Stimulated activated naive CD8-positive, alpha-beta T cell treated with anti-CD3 and anti-CD28 coated beads, Interleukin-15, amount 100 ng/mL, for 72 hours (primary cell): ENCODE results near the gene SGPL1.
A peak's percentile ranks its signal among the peaks of the same experiment; 100 is the strongest.
"Not testable (repeated sequence)": the region's sequence is repeated elsewhere in the genome, so short reads cannot be mapped to it uniquely, and the experiment has no call there.

ENCODE experiments used
- ATAC-seq: fragments of 150-1000 bp; cut with Tn5 transposase; 2 replicates; pipeline ENCODE4 v1.10.0; 2021; ENCODE audit warnings: mild to moderate bottlenecking, moderate library complexity
- DNase-seq, 2 donors: peaks; one replicate each; pipeline ENCODE4 v3.0.0; 2021 to 2022
- H3K27ac Mint-ChIP-seq, 2 donors: one replicate each; pipeline ENCODE4 v1.8.0; 2022; ENCODE audit warnings: mild to moderate bottlenecking in 2 of 2, mixed read lengths in 2 of 2, moderate library complexity in 2 of 2
- H3K27me3 Mint-ChIP-seq: one replicate; pipeline ENCODE4 v1.8.0; 2022; ENCODE audit warnings: mixed read lengths
- H3K4me1 Mint-ChIP-seq: one replicate; pipeline ENCODE4 v1.8.0; 2022; ENCODE audit warnings: mild to moderate bottlenecking, mixed read lengths
- H3K4me3 Mint-ChIP-seq, 2 donors: one replicate each; pipeline ENCODE4 v1.8.0; 2022; ENCODE audit warnings: mild to moderate bottlenecking in 2 of 2, mixed read lengths in 2 of 2, moderate library complexity in 1 of 2
- H3K9me3 Mint-ChIP-seq, 2 donors: one replicate each; pipeline ENCODE4 v1.8.0; 2022; ENCODE audit warnings: mixed read lengths in 2 of 2

The SGPL1 gene

GRCh38 chr10:70918851-70919530 lies 103.2 kb downstream of the SGPL1 start:
- H3K4me1 Mint-ChIP-seq, result peaks cover 6% of the 10 kb centered on the region
- peak overlapping the region in 1 of 2 donors; percentile 97 for H3K27ac Mint-ChIP-seq
- no peaks in the 10 kb centered on the region for H3K9me3 Mint-ChIP-seq
- peak; percentile 26 for ATAC-seq
- no peak for DNase-seq
- H3K4me3 Mint-ChIP-seq, result no peak overlapping the region
- H3K27me3 Mint-ChIP-seq, result peaks cover 31% of the 10 kb centered on the region

GRCh38 chr10:70919906-70920305 lies 104.2 kb downstream of the SGPL1 start:
- DNase-seq, H3K9me3 Mint-ChIP-seq, ATAC-seq, H3K27ac Mint-ChIP-seq, H3K4me3 Mint-ChIP-seq, H3K4me1 Mint-ChIP-seq: not testable (repeated sequence)
- H3K27me3 Mint-ChIP-seq, result peaks cover 24% of the 10 kb centered on the region

DNA sequence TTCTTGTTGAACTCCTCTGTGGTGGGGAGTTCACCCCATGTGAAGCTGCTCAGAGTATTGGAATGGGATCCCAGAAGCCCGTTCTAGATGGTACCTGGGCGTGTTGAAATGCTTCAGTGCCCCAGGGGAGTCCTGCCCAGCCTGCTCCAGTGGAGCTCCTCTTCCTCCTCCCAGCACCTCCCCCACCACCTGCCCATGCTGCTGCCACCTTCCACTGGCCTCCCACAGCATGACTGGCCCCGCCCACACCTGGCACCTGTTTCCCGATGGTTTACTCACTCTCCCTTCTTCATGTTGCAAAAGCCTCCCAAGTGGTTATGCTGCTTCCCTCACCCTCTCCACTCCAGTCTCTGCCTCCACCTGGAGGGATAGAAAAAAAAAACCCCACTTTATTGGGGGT lies 104.8 kb downstream of the SGPL1 start:
- Mint-ChIP-seq H3K4me1 (peaks cover 12% of the 10 kb centered on the region), H3K27ac (no peak overlapping the region), H3K27me3 (peaks cover 24% of the 10 kb centered on the region), H3K4me3 (no peak overlapping the region), H3K9me3 (no peaks in the 10 kb centered on the region)
- ATAC-seq, result no peak
- DNase-seq, result no peak

GRCh38 chr10:70921285-70921684 lies 105.5 kb downstream of the SGPL1 start:
- Mint-ChIP-seq H3K27me3 (peaks cover 24% of the 10 kb centered on the region), H3K9me3 (no peaks in the 10 kb centered on the region), H3K27ac (no peak overlapping the region), H3K4me3 (no peak overlapping the region), H3K4me1 (peaks cover 14% of the 10 kb centered on the region)
- no peak for ATAC-seq
- DNase-seq, result no peak

- Mint-ChIP-seq H3K9me3 (no peaks in the 10 kb centered on the region), H3K27ac (peak overlapping the region; percentile 0 to 29), H3K4me1 (peaks cover 14% of the 10 kb centered on the region), H3K4me3 (no peak overlapping the region), H3K27me3 (peaks cover 24% of the 10 kb centered on the region)
- DNase-seq, result no peak
- ATAC-seq, result no peak
Observed at GRCh38 chr10:70923696-70924095, 107.9 kb downstream of the SGPL1 start.

- DNase-seq (peak; percentile 57 to 65), ATAC-seq (peak; percentile 76)
- no peaks in the 10 kb centered on the region for H3K9me3 Mint-ChIP-seq
- H3K4me1 Mint-ChIP-seq, result peaks cover 8% of the 10 kb centered on the region
- peak overlapping the region; percentile 77 to 91 for H3K27ac Mint-ChIP-seq
- no peak overlapping the region for H3K4me3 Mint-ChIP-seq
- peaks cover 13% of the 10 kb centered on the region for H3K27me3 Mint-ChIP-seq
Observed at GRCh38 chr10:70925377-70926225, 109.9 kb downstream of the SGPL1 start.

DNA sequence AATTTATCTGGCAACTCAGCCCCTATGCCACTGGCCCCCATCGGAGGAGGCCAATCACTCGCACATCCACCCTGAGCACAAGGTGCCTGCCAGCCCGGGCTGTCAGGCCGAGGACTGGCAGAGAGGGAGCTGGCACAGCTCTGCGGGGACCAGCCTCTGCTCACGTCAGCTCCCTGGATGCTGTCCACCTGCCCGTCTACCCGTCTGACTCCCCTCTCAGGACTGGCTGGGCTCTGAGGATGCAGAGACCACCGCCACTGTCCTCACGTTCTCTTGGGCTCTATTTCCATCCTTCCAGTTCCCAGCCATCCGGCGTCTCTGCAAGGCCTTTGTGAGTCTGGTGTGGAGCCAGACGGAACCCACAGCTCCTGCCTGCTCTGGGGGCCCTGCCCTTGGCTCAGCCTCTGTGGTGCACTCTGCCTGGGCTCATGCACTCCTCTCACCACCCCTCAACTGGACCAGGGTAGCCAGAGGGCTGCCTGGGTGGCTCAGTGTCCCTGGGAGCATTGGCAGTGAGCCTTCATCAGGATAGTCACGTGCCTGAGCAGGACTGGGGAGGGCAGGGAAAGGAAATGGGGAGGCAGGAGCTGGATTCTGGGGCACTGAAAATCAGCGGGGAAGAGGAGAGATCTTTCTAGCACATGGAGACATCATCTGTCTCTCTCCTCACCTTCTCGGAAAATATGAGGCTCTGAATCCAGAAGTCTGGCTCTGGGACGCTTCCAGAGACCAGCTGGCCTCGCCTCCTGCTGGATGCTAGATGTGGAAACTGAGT lies 110.7 kb downstream of the SGPL1 start:
- no peak for ATAC-seq
- no peak overlapping the region for H3K27ac Mint-ChIP-seq

GRCh38 chr10:70927189-70927943 lies 111.6 kb downstream of the SGPL1 start:
- ATAC-seq, result no peak

More for the DNA sequence above, 110.7 kb downstream of the SGPL1 start:
- no peak for DNase-seq
- Mint-ChIP-seq H3K4me1 (peaks cover 8% of the 10 kb centered on the region), H3K4me3 (no peak overlapping the region), H3K27me3 (peaks cover 7% of the 10 kb centered on the region), H3K9me3 (no peaks in the 10 kb centered on the region)

GRCh38 chr10:70928140-70928539 lies 112.4 kb downstream of the SGPL1 start:
- peaks cover 8% of the 10 kb centered on the region for H3K4me1 Mint-ChIP-seq
- H3K27me3 Mint-ChIP-seq, result peaks cover 7% of the 10 kb centered on the region
- no peak overlapping the region for H3K4me3 Mint-ChIP-seq
- H3K27ac Mint-ChIP-seq, result no peak overlapping the region
- no peak for DNase-seq
- no peaks in the 10 kb centered on the region for H3K9me3 Mint-ChIP-seq
- no peak for ATAC-seq

More at GRCh38 chr10:70927189-70927943, 111.6 kb downstream of the SGPL1 start:
- Mint-ChIP-seq H3K27me3 (peaks cover 7% of the 10 kb centered on the region), H3K4me1 (peaks cover 8% of the 10 kb centered on the region), H3K4me3 (no peak overlapping the region), H3K27ac (no peak overlapping the region), H3K9me3 (no peaks in the 10 kb centered on the region)
- DNase-seq, result no peak

- Mint-ChIP-seq H3K4me3 (no peak overlapping the region), H3K27ac (no peak overlapping the region), H3K4me1 (peaks cover 3% of the 10 kb centered on the region), H3K9me3 (no peaks in the 10 kb centered on the region), H3K27me3 (no peaks in the 10 kb centered on the region)
- DNase-seq (no peak), ATAC-seq (no peak)
Observed at GRCh38 chr10:70930263-70931000, 114.7 kb downstream of the SGPL1 start.
